DND-41 (cell line): Measurements from ENCODE around the gene SCYL3.

Experiments
- EZH2 ChIP-seq: IDR thresholded peaks from 3 replicates; pipeline ENCODE4 v1.6.1; 2012; ENCODE audit warnings: borderline replicate concordance, low read depth, mild to moderate bottlenecking, moderate library complexity, low read length, inconsistent platforms; ENCODE audit not compliant: severe bottlenecking
- TF ChIP-seq, protein P1 (sequence below): IDR thresholded peaks from 2 replicates; pipeline ENCODE4 v1.5.1; 2012; ENCODE audit warnings: borderline replicate concordance, low read length, moderate library complexity, mild to moderate bottlenecking; ENCODE audit not compliant: poor library complexity, severe bottlenecking; ENCODE audit errors: extremely low read depth

GRCh38 chr1:169885207-169885606 lies 8.5 kb downstream of the SCYL3 start:
- no peak for TF ChIP-seq EZH2
- TF ChIP-seq, protein P1, sequence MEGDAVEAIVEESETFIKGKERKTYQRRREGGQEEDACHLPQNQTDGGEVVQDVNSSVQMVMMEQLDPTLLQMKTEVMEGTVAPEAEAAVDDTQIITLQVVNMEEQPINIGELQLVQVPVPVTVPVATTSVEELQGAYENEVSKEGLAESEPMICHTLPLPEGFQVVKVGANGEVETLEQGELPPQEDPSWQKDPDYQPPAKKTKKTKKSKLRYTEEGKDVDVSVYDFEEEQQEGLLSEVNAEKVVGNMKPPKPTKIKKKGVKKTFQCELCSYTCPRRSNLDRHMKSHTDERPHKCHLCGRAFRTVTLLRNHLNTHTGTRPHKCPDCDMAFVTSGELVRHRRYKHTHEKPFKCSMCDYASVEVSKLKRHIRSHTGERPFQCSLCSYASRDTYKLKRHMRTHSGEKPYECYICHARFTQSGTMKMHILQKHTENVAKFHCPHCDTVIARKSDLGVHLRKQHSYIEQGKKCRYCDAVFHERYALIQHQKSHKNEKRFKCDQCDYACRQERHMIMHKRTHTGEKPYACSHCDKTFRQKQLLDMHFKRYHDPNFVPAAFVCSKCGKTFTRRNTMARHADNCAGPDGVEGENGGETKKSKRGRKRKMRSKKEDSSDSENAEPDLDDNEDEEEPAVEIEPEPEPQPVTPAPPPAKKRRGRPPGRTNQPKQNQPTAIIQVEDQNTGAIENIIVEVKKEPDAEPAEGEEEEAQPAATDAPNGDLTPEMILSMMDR = no peak
